Testis (tissue), 3 donors: ENCODE results near the gene KIAA1671. TPM values are rescaled to one million over a fixed set of nuclear protein-coding genes. Genes with fewer than 3 reads are reported as not detected.

Source experiments
- DNase-seq: peaks from one replicate; pipeline ENCODE4 v3.0.0-alpha.2; 2019
- H3K27ac ChIP-seq, 2 donors: fragments of 200-600 bp; sonication (generic); one replicate each; pipeline ENCODE4 v1.5.1; 2019
- H3K27me3 ChIP-seq: fragments of 200-600 bp; sonication (generic); one replicate; pipeline ENCODE4 v1.5.1; 2019
- H3K36me3 ChIP-seq: fragments of 200-600 bp; sonication (generic); one replicate; pipeline ENCODE4 v1.5.1; 2017; ENCODE audit warnings: low read depth; ENCODE audit errors: missing control alignments
- H3K4me1 ChIP-seq: fragments of 200-600 bp; sonication (generic); one replicate; pipeline ENCODE4 v1.5.1; 2019
- H3K4me3 ChIP-seq, 2 donors: fragments of 200-600 bp; sonication (generic); one replicate each; pipeline ENCODE4 v1.5.1; 2017 to 2019
- H3K9me3 ChIP-seq: fragments of 200-600 bp; sonication (generic); one replicate; pipeline ENCODE4 v1.5.1; 2017
- CTCF ChIP-seq, 3 experiments: fragments of 450-650 bp in 2 of 3; fragments of 200-600 bp in 1 of 3; sonication (generic) in 1 of 3; IDR thresholded peaks; one replicate each; pipeline ENCODE4 v1.5.1; 2016 to 2019; ENCODE audit warnings: antibody characterized with exemption in 3 of 3, mild to moderate bottlenecking in 2 of 3, moderate library complexity in 1 of 3
- POLR2A ChIP-seq: fragments of 450-650 bp; IDR thresholded peaks from one replicate; pipeline ENCODE4 v1.6.1; 2017; ENCODE audit warnings: antibody characterized with exemption, mild to moderate bottlenecking, moderate library complexity
- WGBS, 2 donors: methylation state at CpG; one replicate each; pipeline ENCODE4 v1.1.5; 2018; 5-methylcytosine and 5-hydroxymethylcytosine counted together
- intact Hi-C: fragments of 100-400 bp; cut with DNase I; formaldehyde crosslinking; loops from one replicate; pipeline ENCODE4 v1.15.1; 2023; ENCODE audit warnings: low total_unique reads
- polyA plus RNA-seq: library from polyadenylated mRNA; stranded (reverse); fragments of 350-450 nt; fragmentation: Illumina TruSeq; extraction: RNeasy Lipid Tissue Mini Kit (QIAGEN cat#74804); gene quantifications from one replicate; pipeline ENCODE4 v1.2.3, GENCODE V29; 2014; ENCODE audit warnings: low read depth, low replicate concordance; ENCODE audit not compliant: insufficient read depth
- total RNA-seq, 2 donors: library from RNA; depleted of rRNA; stranded (reverse); fragments of >200 nt; gene quantifications; one replicate each; pipeline ENCODE4 v1.2.3, GENCODE V29; 2016

Gene KIAA1671
- total and polyA plus RNA-seq, 3 donors from 2014 or later: 16.8 to 28.6 (median 24.4) TPM

- Histone ChIP-seq H3K9me3 (no peaks in the 10 kb centered on the region), H3K27ac (no peak overlapping the region), H3K4me1 (no peaks in the 10 kb centered on the region), H3K4me3 (no peak overlapping the region), H3K36me3 (no peaks in the 10 kb centered on the region), H3K27me3 (no peaks in the 10 kb centered on the region)
- TF ChIP-seq CTCF (IDR thresholded peaks at IDR 0.05) (no peak), POLR2A (no peak)
- WGBS, 2 donors: 70 to 72% methylated on average over 4 of the region's 4 CpGs
- intact Hi-C loops: no loop called here
- DNase-seq: no peak
Observed at GRCh38 chr22:25134028-25134427, 181.5 kb downstream of the KIAA1671 start.

GRCh38 chr22:25134451-25134850 is 181.9 kb downstream of the KIAA1671 start:
- Histone ChIP-seq H3K27me3 (no peaks in the 10 kb centered on the region), H3K36me3 (no peaks in the 10 kb centered on the region), H3K4me3 (no peak overlapping the region), H3K27ac (no peak overlapping the region), H3K4me1 (no peaks in the 10 kb centered on the region), H3K9me3 (no peaks in the 10 kb centered on the region)
- WGBS, 2 donors: 55 to 66% methylated on average over 2 of the region's 2 CpGs
- DNase-seq: no peak
- TF ChIP-seq CTCF (IDR thresholded peaks at IDR 0.05): no peak
- no peak for TF ChIP-seq POLR2A
- intact Hi-C loops: no loop called here

GRCh38 chr22:25136953-25137576 is 184.5 kb downstream of the KIAA1671 start:
- 84 to 90% methylated on average over 5 of the region's 5 CpGs for WGBS, 2 donors
- no peak overlapping the region for H3K27ac ChIP-seq
- H3K9me3 ChIP-seq: no peaks in the 10 kb centered on the region
- TF ChIP-seq CTCF (IDR thresholded peaks at IDR 0.05) (no peak), POLR2A (no peak)
- no peaks in the 10 kb centered on the region for H3K36me3 ChIP-seq
- DNase-seq: no peak
- no peaks in the 10 kb centered on the region for H3K27me3 ChIP-seq
- no peaks in the 10 kb centered on the region for H3K4me1 ChIP-seq
- intact Hi-C loops: no loop called here
- H3K4me3 ChIP-seq: no peak overlapping the region

GRCh38 chr22:25137577-25138525 is 185.3 kb downstream of the KIAA1671 start:
- WGBS, 2 donors: 89 to 97% methylated on average over 6 of the region's 6 CpGs
- H3K36me3 ChIP-seq: no peaks in the 10 kb centered on the region
- H3K27me3 ChIP-seq: no peaks in the 10 kb centered on the region
- H3K27ac ChIP-seq: no peak overlapping the region
- no peaks in the 10 kb centered on the region for H3K4me1 ChIP-seq
- intact Hi-C loops: no loop called here
- H3K4me3 ChIP-seq: no peak overlapping the region
- TF ChIP-seq POLR2A (no peak), CTCF (IDR thresholded peaks at IDR 0.05) (no peak)
- DNase-seq: no peak
- H3K9me3 ChIP-seq: no peaks in the 10 kb centered on the region
